Stimulated activated CD8-positive, alpha-beta memory T cell treated with anti-CD3 and anti-CD28 coated beads, Interleukin-7, amount 100 ng/mL, for 1 hour (primary cell): Measurements from ENCODE around the gene EPHA6.

Experiments used
- DNase-seq, 2 donors: peaks; one replicate each; pipeline ENCODE4 v3.0.0-alpha.2; 2020; ENCODE audit warnings: low read depth in 2 of 2

The EPHA6 gene

DNA sequence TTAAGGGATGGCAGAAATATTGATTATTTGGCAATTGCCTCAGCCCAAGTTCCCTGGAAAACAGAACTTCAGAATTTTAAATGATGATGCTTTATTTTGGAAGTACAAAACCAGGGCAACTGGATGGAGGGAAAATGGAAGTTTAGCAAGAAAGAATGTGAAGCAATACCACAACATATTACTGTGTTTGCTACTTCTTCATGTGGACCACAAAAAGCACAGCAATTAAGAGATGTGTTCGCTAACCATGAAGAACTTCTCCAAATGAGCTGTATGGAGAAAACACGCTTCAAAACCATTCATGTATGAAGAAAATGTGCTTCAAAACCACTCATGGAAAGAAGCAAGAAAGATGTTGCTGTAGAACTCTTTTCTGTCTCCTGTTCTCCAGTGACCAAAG lies 885.5 kb downstream of the EPHA6 start:
- no peak for DNase-seq

- DNase-seq, result no peak
Observed at GRCh38 chr3:97705764-97706163, 891.4 kb downstream of the EPHA6 start.

DNA sequence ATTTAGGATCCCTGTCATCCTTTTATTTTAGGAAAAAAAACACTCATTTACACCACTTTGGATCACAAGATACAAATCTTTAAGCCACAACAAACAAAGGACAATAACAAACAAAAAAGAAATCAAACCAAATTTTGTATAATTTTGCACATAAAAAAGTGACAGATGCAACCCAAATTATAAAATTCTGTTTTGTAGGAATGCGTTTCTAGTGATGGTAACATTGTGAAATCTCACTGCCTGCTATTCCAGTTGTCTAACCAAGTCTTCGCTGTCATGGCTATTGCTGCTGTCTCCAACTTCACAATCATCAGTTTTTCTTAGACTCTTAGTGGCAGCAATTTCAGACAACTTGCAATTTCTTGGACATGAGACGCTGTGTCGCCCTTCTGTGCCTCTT lies 891.8 kb downstream of the EPHA6 start:
- DNase-seq, result no peak

GRCh38 chr3:97711654-97712053 lies 897.3 kb downstream of the EPHA6 start:
- DNase-seq, result no peak

DNA sequence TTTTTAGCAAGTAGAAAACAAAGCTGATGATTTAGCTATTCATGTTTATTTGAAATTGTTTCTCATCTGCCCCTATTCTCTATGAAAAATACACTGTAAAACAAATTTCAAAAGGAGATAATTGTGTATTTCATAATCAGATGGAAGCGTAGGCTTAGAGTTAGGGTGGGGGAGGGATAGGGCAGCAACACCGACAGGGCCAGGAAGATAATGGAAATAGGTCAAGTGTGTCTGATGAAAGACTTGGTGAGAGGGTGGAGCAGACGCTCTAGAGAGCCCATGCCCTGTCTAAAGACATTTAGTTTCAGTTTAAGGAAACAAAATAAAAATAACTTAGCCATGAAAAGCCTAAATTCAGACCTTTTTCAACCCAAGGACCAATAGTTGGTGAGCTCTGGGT lies 898.5 kb downstream of the EPHA6 start:
- DNase-seq, result no peak

DNA sequence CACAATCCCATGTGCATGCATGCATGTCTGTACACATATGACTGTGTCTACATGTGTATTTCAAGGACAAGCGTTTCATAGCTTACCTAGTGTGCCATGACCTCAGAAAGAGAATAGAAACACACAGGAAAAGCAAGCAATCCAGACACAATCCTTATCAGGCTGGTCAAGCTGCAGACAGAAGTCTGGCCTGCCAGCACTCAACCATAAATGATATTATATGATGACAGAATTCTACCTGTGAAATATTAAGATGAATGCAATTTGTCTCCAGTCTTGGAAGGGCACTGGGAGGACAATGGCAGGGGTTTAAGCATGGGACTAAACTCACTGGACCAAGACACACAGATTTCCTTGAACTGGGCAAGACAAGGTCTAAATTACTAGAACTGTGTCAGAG lies 899.2 kb downstream of the EPHA6 start:
- no peak for DNase-seq

GRCh38 chr3:97719156-97719821 lies 904.9 kb downstream of the EPHA6 start:
- DNase-seq, result peak; percentile 27 to 33

DNA sequence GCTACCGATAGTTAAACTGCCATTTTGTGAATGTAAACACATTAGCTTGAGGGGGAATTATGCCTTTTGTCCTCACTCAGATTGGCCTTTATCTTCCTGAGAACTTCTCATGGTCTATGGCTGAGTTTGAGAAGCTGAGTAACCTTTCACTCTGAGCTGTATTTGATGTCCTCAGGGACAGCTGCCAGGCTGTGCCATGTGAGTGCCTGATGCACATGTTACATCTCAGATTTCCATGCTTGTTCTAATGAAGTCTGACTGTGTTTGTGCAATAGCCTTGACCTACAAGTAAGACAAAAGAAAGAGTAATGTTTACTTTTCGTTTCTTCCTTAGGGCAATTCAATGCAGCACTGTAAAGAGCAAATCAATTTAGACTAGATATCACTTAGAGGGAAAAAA lies 906.0 kb downstream of the EPHA6 start:
- DNase-seq, result no peak

DNA sequence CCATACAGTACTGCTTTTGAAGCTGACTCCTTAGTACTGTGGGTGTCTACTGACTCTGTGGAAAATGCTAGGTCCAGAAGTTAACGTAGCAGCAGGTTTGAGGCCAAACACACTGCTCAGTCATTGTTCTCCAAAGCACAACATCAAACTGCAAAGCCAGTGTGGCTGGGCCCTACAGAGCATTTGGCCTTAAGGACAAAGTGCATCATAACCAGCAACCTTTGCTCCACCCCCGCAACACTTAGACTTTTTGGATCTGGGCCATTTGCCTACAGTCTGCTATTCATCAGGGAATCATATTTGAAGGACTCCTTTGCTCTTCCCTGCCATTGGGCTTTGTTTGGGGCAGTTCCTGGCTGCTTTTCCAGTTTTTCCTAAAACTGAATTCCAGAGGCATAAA lies 907.1 kb downstream of the EPHA6 start:
- no peak for DNase-seq

- DNase-seq, result no peak
Observed at GRCh38 chr3:97736928-97737327, 922.5 kb downstream of the EPHA6 start.

- DNase-seq, result no peak
Observed at GRCh38 chr3:97738761-97739160, 924.4 kb downstream of the EPHA6 start.

DNA sequence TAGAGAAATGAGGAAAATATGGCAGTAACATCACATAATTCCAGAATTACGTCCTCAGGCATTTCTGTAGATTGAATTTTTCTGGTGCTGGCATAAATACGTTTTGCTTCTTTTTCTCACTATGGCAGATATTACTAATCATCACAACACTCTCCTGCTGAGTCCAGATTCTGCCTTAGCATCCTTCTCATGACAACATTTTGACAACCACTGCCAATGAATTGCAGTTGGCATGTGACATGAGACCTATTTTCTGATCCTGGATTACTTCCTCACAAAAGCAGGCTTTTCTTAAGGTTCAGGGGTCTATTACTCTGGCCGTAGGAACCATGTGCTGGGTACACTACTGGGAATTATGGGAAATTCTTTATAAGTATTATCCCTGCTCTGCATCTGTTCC lies 927.6 kb downstream of the EPHA6 start:
- no peak for DNase-seq

GRCh38 chr3:97744289-97744688 lies 929.9 kb downstream of the EPHA6 start:
- DNase-seq, result no peak

GRCh38 chr3:97763586-97764406 lies 949.4 kb downstream of the EPHA6 start:
- no peak for DNase-seq

DNA sequence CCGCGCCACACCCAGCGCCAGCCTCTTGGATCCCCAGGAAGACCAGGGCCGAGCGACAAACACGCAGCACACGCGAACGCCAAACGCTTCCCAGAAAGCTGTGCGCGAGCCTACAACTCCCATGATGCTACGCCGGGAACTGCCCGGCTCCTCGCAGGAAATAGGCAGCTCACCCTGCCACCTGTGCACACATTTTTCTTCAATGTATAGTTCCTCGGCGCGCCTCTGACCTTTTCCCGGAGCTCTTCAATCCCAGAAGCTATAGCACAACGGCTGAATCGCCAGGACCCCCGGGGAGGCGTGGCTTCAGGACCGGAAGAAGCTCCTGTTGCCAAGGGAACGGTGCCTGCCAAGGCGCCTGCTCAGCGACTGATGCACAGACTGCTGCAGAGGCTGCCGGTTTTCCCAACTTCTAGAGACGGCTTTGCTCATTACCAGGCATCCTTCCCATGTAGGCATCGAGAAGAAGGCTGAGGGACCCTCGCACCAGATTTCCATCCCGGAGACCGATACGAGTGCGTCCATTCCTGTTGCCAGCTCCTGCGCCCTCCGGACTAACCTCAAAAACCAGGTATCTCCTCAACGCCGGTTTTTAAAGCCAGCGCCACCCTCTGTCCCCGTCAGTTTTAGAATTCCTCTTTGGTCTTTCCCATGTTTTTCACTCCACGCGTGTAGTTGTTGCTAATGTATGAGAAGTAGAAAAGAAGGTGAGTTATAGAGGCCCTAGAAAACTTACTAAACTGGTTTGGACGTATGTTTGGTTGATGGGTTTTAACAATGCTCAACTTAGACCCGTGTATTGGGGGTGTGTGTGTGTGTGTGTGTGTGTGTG lies 950.2 kb downstream of the EPHA6 start, which contains the start of gene ARL6:
ARL6 (plus strand) TSS at position 352 of the 832 bp plus-strand sequence. CDS start 3,350 bp downstream, outside the sequence.
- DNase-seq, result peak; percentile 43 to 55

GRCh38 chr3:97765336-97765735 lies 950.9 kb downstream of the EPHA6 start:
- DNase-seq, result no peak

DNA sequence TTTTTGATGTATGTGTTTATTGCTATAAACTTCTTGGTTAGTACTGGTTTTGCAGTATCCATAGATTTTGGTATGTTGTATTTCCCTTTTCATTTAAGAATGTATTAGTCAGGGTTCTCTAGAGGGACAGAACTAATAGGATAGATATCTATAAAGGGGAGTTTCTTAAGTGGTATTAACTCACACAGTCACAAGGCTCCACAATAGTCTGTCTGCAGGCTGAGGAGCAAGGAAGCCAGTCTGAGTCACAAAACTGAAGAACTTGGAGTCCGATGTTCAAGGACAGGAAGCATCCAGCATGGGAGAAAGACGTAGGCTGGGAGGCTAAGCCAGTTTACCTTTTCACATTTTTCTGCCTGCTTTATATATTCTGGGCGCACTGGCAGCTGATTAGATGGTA lies 958.5 kb downstream of the EPHA6 start:
- DNase-seq, result no peak

DNA sequence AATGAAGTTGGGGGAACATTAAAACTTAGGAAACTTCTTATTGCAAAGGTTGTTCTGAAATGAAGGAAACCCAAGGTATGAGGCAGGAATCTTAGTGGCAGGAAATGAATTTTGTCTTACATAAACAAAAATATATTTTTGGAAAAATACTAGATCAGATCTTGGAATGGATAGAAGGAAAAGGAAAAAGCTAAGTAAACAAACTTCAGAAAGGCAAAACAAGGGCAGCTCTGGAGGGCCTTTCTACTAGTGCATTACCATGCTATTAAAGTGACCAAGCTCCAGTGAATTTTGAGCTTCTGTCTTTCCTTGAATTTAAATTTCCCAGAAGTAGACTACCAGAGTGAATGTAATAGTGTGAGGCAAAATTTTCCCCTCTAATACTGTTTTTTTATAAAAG lies 963.8 kb downstream of the EPHA6 start:
- no peak for DNase-seq

DNA sequence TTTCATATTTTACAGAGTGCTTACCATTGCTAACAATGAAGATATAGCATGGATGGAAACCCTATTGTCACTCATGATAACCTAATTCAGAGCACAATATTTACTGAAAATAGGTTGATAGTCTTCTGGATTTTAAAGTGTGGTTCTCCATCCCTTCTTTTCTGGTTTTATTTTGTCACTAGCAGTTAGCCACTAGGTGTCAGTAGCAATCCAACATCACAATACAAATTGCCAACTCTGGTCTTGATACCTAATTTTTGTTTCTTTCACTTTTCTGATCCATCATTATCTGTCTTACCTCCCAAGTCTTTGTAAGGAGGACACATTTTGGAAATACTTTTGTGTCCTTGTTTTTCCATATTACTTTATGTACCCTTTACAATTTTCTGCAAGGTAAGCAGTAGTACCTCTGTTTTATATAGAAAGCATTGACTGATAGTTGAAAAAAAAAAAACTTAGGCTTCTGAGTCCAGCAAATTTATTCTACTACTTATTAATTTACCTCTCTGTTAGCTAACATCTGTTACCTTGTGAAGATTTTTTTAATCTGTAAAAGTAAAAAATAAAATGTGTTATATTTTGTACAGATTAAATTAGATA lies 979.1 kb downstream of the EPHA6 start:
- DNase-seq, result no peak

DNA sequence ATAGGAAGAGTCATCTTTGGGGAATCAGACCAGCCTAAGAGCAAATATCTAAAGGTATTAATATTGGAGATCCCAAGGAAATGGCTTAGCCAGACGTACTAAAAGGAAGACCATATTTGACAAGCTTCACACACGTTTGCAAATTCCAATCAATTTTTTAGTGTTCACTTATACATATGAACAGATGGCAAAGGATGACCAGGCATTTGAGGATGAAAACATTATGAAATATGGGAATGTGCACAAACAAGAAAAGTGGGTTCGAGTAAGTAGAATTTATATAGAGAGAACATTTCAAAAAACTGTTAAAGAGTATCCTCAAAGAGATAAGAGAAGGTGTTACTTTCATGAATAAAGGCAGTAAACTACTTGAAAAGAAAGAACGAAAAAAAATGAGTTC lies 981.6 kb downstream of the EPHA6 start:
- DNase-seq, result no peak
